Esophagus (tissue), 2 donors: ENCODE data around the gene NTF4. TPM values are rescaled to one million over a fixed set of nuclear protein-coding genes. Genes with fewer than 3 reads are reported as not detected.

Source experiments
- H3K27ac ChIP-seq, 2 donors: one replicate each; pipeline ENCODE4 v1.5.1; 2013; ENCODE audit warnings: low read depth in 2 of 2, mild to moderate bottlenecking in 2 of 2, inconsistent platforms in 1 of 2, low read length in 1 of 2, moderate library complexity in 1 of 2
- H3K27me3 ChIP-seq, 2 donors: one replicate each; pipeline ENCODE4 v1.6.1; 2013; ENCODE audit warnings: low read length in 2 of 2, control low read depth in 1 of 2, mild to moderate bottlenecking in 1 of 2; ENCODE audit not compliant: insufficient read depth in 2 of 2, control insufficient read depth in 1 of 2
- H3K36me3 ChIP-seq, 2 donors: one replicate each; pipeline ENCODE4 v1.6.1; 2013; ENCODE audit warnings: low read length in 1 of 2; ENCODE audit not compliant: control insufficient read depth in 2 of 2, insufficient read depth in 2 of 2
- H3K4me1 ChIP-seq, 2 donors: one replicate each; pipeline ENCODE4 v1.6.1; 2013; ENCODE audit warnings: low read length in 1 of 2; ENCODE audit not compliant: control insufficient read depth in 2 of 2, insufficient read depth in 2 of 2
- H3K4me3 ChIP-seq, 2 donors: one replicate each; pipeline ENCODE4 v1.5.1; 2013; ENCODE audit warnings: low read length in 2 of 2, mild to moderate bottlenecking in 2 of 2, low read depth in 1 of 2, moderate library complexity in 1 of 2
- H3K9me3 ChIP-seq, 2 donors: one replicate each; pipeline ENCODE4 v1.6.1; 2013; ENCODE audit warnings: mild to moderate bottlenecking in 2 of 2, low read depth in 1 of 2, low read length in 1 of 2, moderate library complexity in 1 of 2; ENCODE audit not compliant: control insufficient read depth in 2 of 2, insufficient read depth in 1 of 2
- WGBS, 2 donors: extraction: QIAGEN DNeasy Blood & Tissue Kit; methylation state at CpG; one replicate each; pipeline ENCODE4 v1.1.7; 2013; 5-methylcytosine and 5-hydroxymethylcytosine counted together
- polyA plus RNA-seq, 2 donors: library from polyadenylated mRNA; stranded (reverse); fragments of 200-250 nt; gene quantifications; one replicate each; pipeline ENCODE4 v1.2.3, GENCODE V29; 2013
- donor health status: healthy with polysubstance abuse.
- donor health status: Bipolar disorder and iron deficiency.

Gene NTF4
- polyA plus RNA-seq, 2 donors: 7.7 to 20.0 TPM

DNA sequence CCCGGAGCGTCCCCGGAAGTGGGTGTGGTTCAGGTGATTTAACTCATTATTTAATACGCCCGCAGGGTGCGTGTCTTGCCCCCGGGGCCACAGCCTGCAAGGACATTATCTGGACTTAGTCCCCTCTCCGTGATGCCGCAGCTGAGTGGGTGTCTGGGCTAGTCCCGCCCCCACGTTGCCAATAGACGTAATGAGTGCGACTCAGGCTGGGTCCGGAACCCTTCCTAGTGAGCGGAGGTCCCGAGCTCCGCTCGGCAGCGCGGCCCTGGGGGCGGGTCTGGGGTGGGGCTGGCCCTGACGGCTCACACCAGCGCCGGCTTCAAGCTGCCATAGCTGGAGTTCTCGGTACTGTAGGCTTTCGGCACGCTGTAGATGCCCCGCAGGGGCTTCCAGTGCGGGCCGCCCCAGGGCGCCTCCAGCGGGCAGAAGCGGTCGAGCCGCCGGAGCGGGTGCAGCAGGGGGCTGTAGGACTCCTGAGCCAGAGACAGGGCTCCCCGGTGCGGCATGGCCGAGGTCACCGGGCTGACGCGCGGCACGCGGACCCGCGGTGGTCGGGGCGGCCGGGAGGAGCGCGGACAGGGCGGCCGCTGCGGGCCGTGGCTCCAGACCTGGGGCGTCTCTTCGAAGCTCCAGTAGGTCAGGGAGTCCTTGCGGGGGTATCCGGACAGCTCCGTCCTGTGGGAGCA lies 46.8 kb downstream of the NTF4 start:
- Histone ChIP-seq H3K27ac (no peak overlapping the region), H3K4me1 (peaks cover 2 to 7% of the 10 kb centered on the region in 2 donors), H3K4me3 (peak overlapping the region; percentile 22 to 29), H3K27me3 (no peaks in the 10 kb centered on the region), H3K9me3 (peaks cover 0 to 2% of the 10 kb centered on the region in 2 donors), H3K36me3 (peaks cover 4 to 22% of the 10 kb centered on the region in 2 donors)
- 0 to 1% methylated on average over 61 to 62 of the region's 62 CpGs for WGBS, 2 donors

DNA sequence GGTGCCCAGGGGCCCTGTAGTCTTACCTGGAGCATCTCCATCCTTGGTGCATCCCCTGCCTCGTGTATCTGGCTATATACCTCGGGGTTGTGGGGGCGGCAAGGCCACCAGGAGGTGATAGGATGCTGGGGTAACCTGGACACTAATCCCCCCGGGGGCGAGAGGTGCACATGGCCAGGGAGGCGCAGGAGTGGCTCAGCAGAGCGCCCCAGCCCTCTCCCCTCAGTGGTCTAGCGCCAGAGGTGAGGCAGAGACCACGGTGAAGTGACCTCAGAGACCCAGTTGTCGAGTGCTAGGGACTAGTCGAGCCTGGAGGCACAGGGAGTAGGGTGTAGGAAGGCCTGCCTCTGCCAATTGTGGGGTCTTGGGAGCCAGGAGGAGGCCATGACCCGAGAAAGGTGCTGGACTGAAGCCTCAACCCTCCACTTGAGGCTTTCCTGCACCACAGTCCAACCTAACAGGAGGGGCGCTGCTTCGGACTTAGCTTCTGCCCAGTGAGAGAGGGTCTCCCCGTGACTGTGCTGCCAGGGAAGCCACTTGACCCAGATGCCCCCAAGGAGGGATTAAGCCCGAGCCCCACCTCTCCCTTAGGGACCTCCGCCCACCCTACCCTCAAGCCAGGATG lies 47.5 kb downstream of the NTF4 start, which contains the start of gene LHB:
TSS of gene LHB (minus strand) at position 51 of the 625 bp plus-strand sequence. CDS start at position 41, 10 bp downstream.
- Histone ChIP-seq H3K9me3 (peaks cover 0 to 2% of the 10 kb centered on the region in 2 donors), H3K27ac (no peak within 1 kb of the TSS), H3K4me3 (peak within 1 kb of the TSS; percentile 22 to 29), H3K27me3 (no peaks in the 10 kb centered on the region), H3K36me3 (peaks cover 4 to 22% of the 10 kb centered on the region in 2 donors), H3K4me1 (peaks cover 2 to 7% of the 10 kb centered on the region in 2 donors)
- WGBS, 2 donors: 67 to 68% methylated on average over 17 of the region's 17 CpGs

DNA sequence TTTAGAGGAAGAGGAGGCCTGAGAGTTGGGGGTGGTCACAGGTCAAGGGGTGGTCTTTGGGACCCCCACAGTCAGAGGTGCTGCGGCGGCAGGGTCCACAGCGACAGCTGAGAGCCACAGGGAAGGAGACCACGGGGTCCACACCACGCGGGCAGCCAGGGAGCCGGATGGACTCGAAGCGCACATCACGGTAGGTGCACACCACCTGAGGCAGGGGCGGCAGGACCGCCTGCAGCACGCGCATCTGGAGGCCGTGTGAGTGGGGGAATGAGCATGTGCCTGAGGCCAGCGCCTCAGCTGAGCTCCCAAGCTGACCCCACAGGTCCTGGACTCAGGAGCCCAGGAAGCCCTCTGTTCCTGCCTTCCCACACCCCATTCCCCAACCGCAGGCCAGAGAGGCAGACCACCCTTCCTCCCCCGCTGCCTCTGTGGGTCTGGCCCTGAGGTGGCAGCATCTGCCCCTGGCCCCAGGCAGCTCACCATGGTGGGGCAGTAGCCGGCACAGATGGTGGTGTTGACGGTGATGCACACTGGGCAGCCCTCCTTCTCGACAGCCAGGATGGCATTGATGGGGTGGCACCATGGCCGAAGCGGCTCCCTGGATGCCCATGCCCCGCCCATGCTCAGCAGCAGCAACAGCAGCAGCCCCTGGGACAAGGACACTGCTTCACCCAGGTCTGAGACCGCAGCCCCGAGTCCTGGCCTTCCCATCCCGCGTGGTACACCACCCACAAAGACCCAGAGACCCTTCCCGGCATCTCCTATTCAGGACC lies 48.4 kb downstream of the NTF4 start:
- Histone ChIP-seq H3K4me3 (no peak overlapping the region), H3K27ac (no peak overlapping the region), H3K9me3 (peaks cover 0 to 2% of the 10 kb centered on the region in 2 donors), H3K27me3 (no peaks in the 10 kb centered on the region), H3K36me3 (peaks cover 4 to 30% of the 10 kb centered on the region in 2 donors), H3K4me1 (peaks cover 2 to 7% of the 10 kb centered on the region in 2 donors)
- WGBS, 2 donors: 87 to 93% methylated on average over 24 to 27 of the region's 29 CpGs

DNA sequence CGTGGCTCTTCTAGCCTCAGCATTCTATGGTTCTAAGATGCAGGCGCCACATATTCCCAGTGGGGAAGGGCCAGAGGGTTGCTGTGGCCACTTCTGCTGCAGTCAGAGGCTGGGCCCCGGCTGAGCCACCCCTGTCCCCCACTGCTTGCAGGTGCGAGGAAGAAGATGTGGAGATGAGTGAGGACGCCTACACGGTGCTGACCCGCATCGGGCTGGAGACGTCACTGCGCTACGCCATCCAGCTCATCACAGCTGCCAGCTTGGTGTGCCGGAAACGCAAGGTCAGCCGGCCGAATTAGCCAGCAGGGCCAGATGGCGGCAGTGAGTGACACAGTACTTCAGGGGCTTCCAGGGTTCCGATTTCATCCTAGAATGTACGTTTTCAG lies 49.8 kb downstream of the NTF4 start:
- H3K27ac ChIP-seq: no peak overlapping the region
- no peaks in the 10 kb centered on the region for H3K27me3 ChIP-seq
- no peak overlapping the region for H3K4me3 ChIP-seq
- H3K36me3 ChIP-seq: peaks cover 4 to 41% of the 10 kb centered on the region in 2 donors
- 90 to 96% methylated on average over 18 of the region's 18 CpGs for WGBS, 2 donors
- peaks cover 2 to 7% of the 10 kb centered on the region in 2 donors for H3K4me1 ChIP-seq
- H3K9me3 ChIP-seq: no peaks in the 10 kb centered on the region

DNA sequence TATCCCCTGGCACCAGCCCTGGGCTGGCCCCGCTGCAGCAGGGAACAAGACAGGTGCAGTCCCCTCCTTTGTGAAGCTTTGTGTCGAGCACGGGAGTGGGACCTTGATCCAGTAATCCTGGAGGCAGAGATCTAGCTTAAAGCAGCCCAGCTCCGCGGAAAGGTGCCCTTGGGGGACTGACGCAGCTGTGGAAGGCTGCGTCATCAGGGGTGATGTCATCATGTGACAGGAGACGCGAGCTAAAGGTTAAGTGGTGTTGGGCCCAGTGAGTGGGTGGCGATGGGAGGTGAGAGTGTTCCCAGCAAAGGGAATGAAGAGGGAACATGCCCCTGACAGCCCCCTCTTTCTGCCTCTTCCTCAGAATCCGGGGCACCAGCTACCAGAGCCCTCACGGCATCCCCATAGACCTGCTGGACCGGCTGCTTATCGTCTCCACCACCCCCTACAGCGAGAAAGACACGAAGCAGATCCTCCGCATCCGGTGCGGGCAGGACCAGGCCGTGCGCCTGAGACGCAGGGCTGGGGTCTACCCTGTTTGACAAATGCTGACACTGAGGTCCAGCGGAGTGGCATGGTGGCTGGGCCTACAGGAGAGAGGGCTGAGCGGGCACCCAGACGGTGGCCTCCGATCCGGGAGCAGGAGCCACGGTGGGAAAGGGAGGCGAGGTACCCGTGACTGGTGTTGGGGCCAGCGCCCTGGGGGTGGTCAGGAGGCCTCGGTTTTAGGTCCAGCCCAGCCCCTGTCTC lies 50.3 kb downstream of the NTF4 start:
- WGBS, 2 donors: 88 to 89% methylated on average over 32 of the region's 32 CpGs
- Histone ChIP-seq H3K4me1 (peaks cover 2 to 7% of the 10 kb centered on the region in 2 donors), H3K9me3 (no peaks in the 10 kb centered on the region), H3K27me3 (no peaks in the 10 kb centered on the region), H3K36me3 (peaks cover 4 to 46% of the 10 kb centered on the region in 2 donors), H3K27ac (no peak overlapping the region), H3K4me3 (no peak overlapping the region)

DNA sequence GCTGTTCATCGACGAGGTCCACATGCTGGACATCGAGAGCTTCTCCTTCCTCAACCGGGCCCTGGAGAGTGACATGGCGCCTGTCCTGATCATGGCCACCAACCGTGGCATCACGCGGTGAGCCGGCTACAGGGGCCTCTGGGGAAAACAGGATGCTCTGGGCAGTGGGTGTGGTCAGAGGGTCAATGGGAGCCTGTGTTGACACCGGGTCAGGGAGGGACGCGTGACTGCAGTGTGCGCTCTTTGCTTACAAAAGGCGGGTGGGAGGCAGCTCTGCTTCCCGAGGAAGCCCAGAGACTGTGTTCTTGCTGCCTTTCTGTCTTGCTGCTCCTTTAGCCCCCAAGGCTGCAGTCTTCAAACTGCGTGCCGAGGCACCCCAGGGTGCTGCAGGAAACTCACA lies 53.4 kb downstream of the NTF4 start:
- WGBS, 2 donors: 89 to 91% methylated on average over 17 of the region's 17 CpGs
- H3K9me3 ChIP-seq: no peaks in the 10 kb centered on the region
- H3K4me1 ChIP-seq: no peaks in the 10 kb centered on the region
- peaks cover 12 to 57% of the 10 kb centered on the region in 2 donors for H3K36me3 ChIP-seq
- no peak overlapping the region for H3K27ac ChIP-seq
- no peak overlapping the region for H3K4me3 ChIP-seq
- no peaks in the 10 kb centered on the region for H3K27me3 ChIP-seq

Other genes starting within 250 kb of the NTF4 start
- 1 to 10 TPM; 2.2 to 3.4 TPM for gene HSD17B14, start 228.3 kb downstream of the NTF4 start, polyA plus RNA-seq
- gene PLEKHA4, start 196.2 kb downstream of the NTF4 start, polyA plus RNA-seq: 1 to 10 TPM; 8.6 to 9.2 TPM
- gene PPP1R15A, start 192.4 kb downstream of the NTF4 start, polyA plus RNA-seq: 100 to 1,000 TPM in 1 of 2 donors, 10 to 100 TPM in 1; 38.0 to 145 TPM
- under 1 TPM in 1 of 2 donors, not detected in 1; 0.08 TPM for gene TULP2, start 166.1 kb downstream of the NTF4 start, polyA plus RNA-seq
- gene NUCB1, start 164.5 kb downstream of the NTF4 start, polyA plus RNA-seq: 100 to 1,000 TPM in 1 of 2 donors, 10 to 100 TPM in 1; 88.2 to 116 TPM
- 1 to 10 TPM in 1 of 2 donors, under 1 TPM in 1; 0.57 to 1.3 TPM for gene DHDH, start 131.1 kb downstream of the NTF4 start, polyA plus RNA-seq
- 10 to 100 TPM; 41.7 to 56.9 TPM for gene BAX, start 109.9 kb downstream of the NTF4 start, polyA plus RNA-seq
- 100 to 1,000 TPM; 645 to 931 TPM for gene FTL, start 99.5 kb downstream of the NTF4 start, polyA plus RNA-seq
- gene GYS1, start 71.5 kb downstream of the NTF4 start, polyA plus RNA-seq: 10 to 100 TPM; 27.0 to 30.9 TPM
- gene RUVBL2, start 70.9 kb downstream of the NTF4 start, polyA plus RNA-seq: 10 to 100 TPM; 56.1 to 87.4 TPM
- gene LHB, start 47.7 kb downstream of the NTF4 start, polyA plus RNA-seq: under 1 TPM; 0.29 to 0.45 TPM
- gene CGB3, start 40.5 kb downstream of the NTF4 start, polyA plus RNA-seq: not detected
- gene CGB2, start 32.9 kb downstream of the NTF4 start, polyA plus RNA-seq: not detected
- gene CGB1, start 27.9 kb downstream of the NTF4 start, polyA plus RNA-seq: not detected
- gene CGB5, start 21.0 kb downstream of the NTF4 start, polyA plus RNA-seq: under 1 TPM in 1 of 2 donors, not detected in 1; 0.39 TPM
- gene CGB8, start 15.7 kb downstream of the NTF4 start, polyA plus RNA-seq: not detected
- gene CGB7, start 7.1 kb downstream of the NTF4 start, polyA plus RNA-seq: 1 to 10 TPM; 1.4 to 3.5 TPM
- under 1 TPM; 0.01 to 0.02 TPM for gene KCNA7, start 7.9 kb upstream of the NTF4 start, polyA plus RNA-seq
- gene SNRNP70, start 20.6 kb upstream of the NTF4 start, polyA plus RNA-seq: 100 to 1,000 TPM; 160 to 252 TPM
- 10 to 100 TPM; 13.7 to 18.5 TPM for gene LIN7B, start 49.6 kb upstream of the NTF4 start, polyA plus RNA-seq
- 1 to 10 TPM; 2.3 to 5.4 TPM for gene C19orf73, start 54.3 kb upstream of the NTF4 start, polyA plus RNA-seq
- gene PPFIA3, start 54.7 kb upstream of the NTF4 start, polyA plus RNA-seq: 10 to 100 TPM; 15.2 to 28.6 TPM
- under 1 TPM; 0.39 to 0.65 TPM for gene HRC, start 90.6 kb upstream of the NTF4 start, polyA plus RNA-seq
- gene TRPM4, start 93.0 kb upstream of the NTF4 start, polyA plus RNA-seq: 10 to 100 TPM; 11.4 to 43.7 TPM